Measurements from ENCODE around the gene IMMP2L. TPM values are rescaled to one million over a fixed set of nuclear protein-coding genes. Genes with fewer than 3 reads are reported as not detected.

IMMP2L gene
- total RNA-seq, 1 experiment from 2014 or later: 8.8 TPM

GRCh38 chr7:111038185-111038584 lies 524.1 kb downstream of the IMMP2L start:
- TF ChIP-seq TCF7L2 (IDR thresholded peaks at IDR 0.05; ENCODE audit: low read depth, low read length) (no peak), POLR2AphosphoS5 (IDR thresholded peaks at IDR 0.05; ENCODE audit: low read depth, low read length) (no peak), REST (IDR thresholded peaks at IDR 0.05; ENCODE audit: insufficient read depth in 1 of 2, low read depth in 2 of 2, low read length in 1 of 2) (no peak), CTCF (IDR thresholded peaks at IDR 0.05) (no peak), SIN3A (IDR thresholded peaks at IDR 0.05; ENCODE audit: borderline replicate concordance, insufficient read depth, low read depth, low read length) (no peak)
- intact Hi-C loops (cut with micrococcal nuclease; ENCODE audit: unreplicated experiment): no loop called here
- no TSS peak for BruUV-seq (replicated peaks)

GRCh38 chr7:111031916-111032315 lies 530.4 kb downstream of the IMMP2L start:
- TF ChIP-seq TCF7L2 (IDR thresholded peaks at IDR 0.05; ENCODE audit: low read depth, low read length): no peak
- no peak for TF ChIP-seq CTCF (IDR thresholded peaks at IDR 0.05)
- TF ChIP-seq POLR2AphosphoS5 (IDR thresholded peaks at IDR 0.05; ENCODE audit: low read depth, low read length): no peak
- TF ChIP-seq SIN3A (IDR thresholded peaks at IDR 0.05; ENCODE audit: borderline replicate concordance, insufficient read depth, low read depth, low read length): no peak
- no peak for TF ChIP-seq REST (IDR thresholded peaks at IDR 0.05; ENCODE audit: insufficient read depth in 1 of 2, low read depth in 2 of 2, low read length in 1 of 2)
- intact Hi-C loops (cut with micrococcal nuclease; ENCODE audit: unreplicated experiment): no loop called here
- in situ Hi-C loops (cut with HindIII; ENCODE audit: low pct_unique_long_range_greater_than_20kb, low sequenced_read_pairs): no loop called here
- CTCF ChIA-PET: no interaction called here
- no TSS peak for BruUV-seq (replicated peaks)
- Histone ChIP-seq H3K27me3 (ENCODE audit: control insufficient read depth, insufficient read depth, low read length) (no peaks in the 10 kb centered on the region), H3K4me3 (ENCODE audit: low read depth in 2 of 2, low read length in 2 of 2) (no peak overlapping the region), H3K9me3 (ENCODE audit: control insufficient read depth, insufficient read depth, low read depth, low read length) (no peaks in the 10 kb centered on the region), H3K36me3 (ENCODE audit: control insufficient read depth, insufficient read depth, low read length) (no peaks in the 10 kb centered on the region), H3K27ac (ENCODE audit: low read length) (no peak overlapping the region), H3K4me1 (ENCODE audit: control insufficient read depth, insufficient read depth, low read length) (no peaks in the 10 kb centered on the region)
- POLR2A ChIA-PET: no interaction called here
- DNase-seq (ENCODE audit: low read depth, low spot score) (no peak), ATAC-seq (no peak)

More at GRCh38 chr7:111038185-111038584, 524.1 kb downstream of the IMMP2L start:
- Histone ChIP-seq H3K9me3 (ENCODE audit: control insufficient read depth, insufficient read depth, low read depth, low read length) (no peaks in the 10 kb centered on the region), H3K27ac (ENCODE audit: low read length) (no peak overlapping the region), H3K4me1 (ENCODE audit: control insufficient read depth, insufficient read depth, low read length) (no peaks in the 10 kb centered on the region), H3K4me3 (ENCODE audit: low read depth in 2 of 2, low read length in 2 of 2) (no peak overlapping the region), H3K27me3 (ENCODE audit: control insufficient read depth, insufficient read depth, low read length) (no peaks in the 10 kb centered on the region), H3K36me3 (ENCODE audit: control insufficient read depth, insufficient read depth, low read length) (no peaks in the 10 kb centered on the region)
- in situ Hi-C loops (cut with HindIII; ENCODE audit: low pct_unique_long_range_greater_than_20kb, low sequenced_read_pairs): no loop called here
- DNase-seq (ENCODE audit: low read depth, low spot score) (no peak), ATAC-seq (no peak)
- ChIA-PET POLR2A (no interaction called here), CTCF (no interaction called here)
